ENCODE data around the gene CADM2. TPM values are rescaled to one million over a fixed set of nuclear protein-coding genes. Genes with fewer than 3 reads are reported as not detected.

The CADM2 gene
- total and polyA plus RNA-seq, 2 experiments from 2014 or later, result 13.3 to 47.5 TPM

- TF ChIP-seq, protein P1, sequence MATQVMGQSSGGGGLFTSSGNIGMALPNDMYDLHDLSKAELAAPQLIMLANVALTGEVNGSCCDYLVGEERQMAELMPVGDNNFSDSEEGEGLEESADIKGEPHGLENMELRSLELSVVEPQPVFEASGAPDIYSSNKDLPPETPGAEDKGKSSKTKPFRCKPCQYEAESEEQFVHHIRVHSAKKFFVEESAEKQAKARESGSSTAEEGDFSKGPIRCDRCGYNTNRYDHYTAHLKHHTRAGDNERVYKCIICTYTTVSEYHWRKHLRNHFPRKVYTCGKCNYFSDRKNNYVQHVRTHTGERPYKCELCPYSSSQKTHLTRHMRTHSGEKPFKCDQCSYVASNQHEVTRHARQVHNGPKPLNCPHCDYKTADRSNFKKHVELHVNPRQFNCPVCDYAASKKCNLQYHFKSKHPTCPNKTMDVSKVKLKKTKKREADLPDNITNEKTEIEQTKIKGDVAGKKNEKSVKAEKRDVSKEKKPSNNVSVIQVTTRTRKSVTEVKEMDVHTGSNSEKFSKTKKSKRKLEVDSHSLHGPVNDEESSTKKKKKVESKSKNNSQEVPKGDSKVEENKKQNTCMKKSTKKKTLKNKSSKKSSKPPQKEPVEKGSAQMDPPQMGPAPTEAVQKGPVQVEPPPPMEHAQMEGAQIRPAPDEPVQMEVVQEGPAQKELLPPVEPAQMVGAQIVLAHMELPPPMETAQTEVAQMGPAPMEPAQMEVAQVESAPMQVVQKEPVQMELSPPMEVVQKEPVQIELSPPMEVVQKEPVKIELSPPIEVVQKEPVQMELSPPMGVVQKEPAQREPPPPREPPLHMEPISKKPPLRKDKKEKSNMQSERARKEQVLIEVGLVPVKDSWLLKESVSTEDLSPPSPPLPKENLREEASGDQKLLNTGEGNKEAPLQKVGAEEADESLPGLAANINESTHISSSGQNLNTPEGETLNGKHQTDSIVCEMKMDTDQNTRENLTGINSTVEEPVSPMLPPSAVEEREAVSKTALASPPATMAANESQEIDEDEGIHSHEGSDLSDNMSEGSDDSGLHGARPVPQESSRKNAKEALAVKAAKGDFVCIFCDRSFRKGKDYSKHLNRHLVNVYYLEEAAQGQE (IDR thresholded peaks at IDR 0.05; ENCODE audit: unreplicated experiment), result no peak
- TF ChIP-seq ETS1 (IDR thresholded peaks at IDR 0.05), result no peak
These were observed 47.2 kb downstream of the CADM2 start (continued) for GRCh38 chr3:85005946-85006345.

DNA sequence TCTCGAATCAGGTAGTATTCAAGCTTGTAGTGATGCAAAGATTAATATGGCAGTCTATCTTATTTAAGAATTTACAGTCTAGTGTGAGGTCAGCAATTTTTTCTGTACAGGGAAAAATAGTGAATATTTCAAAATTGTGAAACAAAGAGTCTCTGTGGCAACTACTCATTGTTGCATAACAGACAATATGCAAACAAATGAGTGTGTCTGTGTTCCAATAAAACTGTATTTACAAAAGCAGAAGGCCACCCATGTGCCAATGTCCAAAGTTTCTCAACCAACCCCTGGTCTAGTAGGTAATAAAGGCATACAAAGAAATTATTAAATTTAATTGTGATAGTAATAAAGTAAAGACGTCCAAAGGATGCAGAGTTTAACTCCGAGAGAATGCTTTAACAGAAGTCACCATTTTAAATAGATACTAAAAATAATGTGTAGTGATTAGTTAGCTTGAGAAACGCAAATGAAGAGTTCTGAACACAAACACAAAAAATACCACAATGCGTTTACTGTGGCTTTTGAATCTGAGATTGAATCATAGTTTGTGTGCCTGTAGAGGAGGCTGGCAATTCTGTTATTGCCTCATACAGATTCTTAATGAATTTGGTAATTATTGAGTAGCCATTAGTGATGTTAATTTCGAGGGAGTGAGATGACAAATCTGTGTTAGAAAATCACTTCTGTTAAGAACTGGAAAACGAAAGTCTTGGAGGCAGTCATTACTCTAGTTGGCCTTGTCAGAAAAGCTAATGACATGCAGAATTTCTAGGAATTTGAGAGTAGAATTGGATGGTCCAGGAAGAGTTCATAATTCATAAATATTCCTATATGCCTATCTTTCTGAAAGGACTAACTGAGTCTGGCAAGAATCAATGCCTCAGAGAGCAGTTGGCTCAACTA is 48.7 kb downstream of the CADM2 start:
- Mint-ChIP-seq H3K4me3 (no peak overlapping the region), H3K4me1 (peaks cover 17% of the 10 kb centered on the region; the same call in 2 of the 3 replicates), H3K27me3 (ENCODE audit: insufficient read depth, low read depth, poor library complexity) (no peaks in the 10 kb centered on the region), H3K36me3 (ENCODE audit: low read depth) (no peaks in the 10 kb centered on the region), H3K9me3 (no peaks in the 10 kb centered on the region), H3K27ac (no peak overlapping the region; the same call in 1 of the 2 replicates)
- ATAC-seq (no peak), DNase-seq (ENCODE audit: low spot score) (no peak)
- H3K27me3 ChIP-seq (ENCODE audit: insufficient read depth), result no peaks in the 10 kb centered on the region
- no peak overlapping the region for H3K4me2 ChIP-seq
- H3K9me2 ChIP-seq (ENCODE audit: insufficient read depth), result no peaks in the 10 kb centered on the region
- no peaks in the 10 kb centered on the region for H3K79me2 ChIP-seq (replicated peaks; ENCODE audit: insufficient read depth)
- H3F3A ChIP-seq (replicated peaks; ENCODE audit: low read depth), result no peaks in the 10 kb centered on the region
- no peak for TF ChIP-seq ZNF331 (CRISPR knock-in tag; IDR thresholded peaks at IDR 0.05; ENCODE audit: low read depth)
- no peaks in the 10 kb centered on the region for H3K36me3 ChIP-seq (ENCODE audit: insufficient read depth)
- H3K27ac ChIP-seq (ENCODE audit: low read depth), result no peak overlapping the region
- H2AFZ ChIP-seq, result no peak overlapping the region
- peaks cover 21% of the 10 kb centered on the region for H3K4me1 ChIP-seq (ENCODE audit: insufficient read depth)
- H4K20me1 ChIP-seq (replicated peaks; ENCODE audit: insufficient read depth), result no peaks in the 10 kb centered on the region
- no peak overlapping the region for H3K4me3 ChIP-seq

DNA sequence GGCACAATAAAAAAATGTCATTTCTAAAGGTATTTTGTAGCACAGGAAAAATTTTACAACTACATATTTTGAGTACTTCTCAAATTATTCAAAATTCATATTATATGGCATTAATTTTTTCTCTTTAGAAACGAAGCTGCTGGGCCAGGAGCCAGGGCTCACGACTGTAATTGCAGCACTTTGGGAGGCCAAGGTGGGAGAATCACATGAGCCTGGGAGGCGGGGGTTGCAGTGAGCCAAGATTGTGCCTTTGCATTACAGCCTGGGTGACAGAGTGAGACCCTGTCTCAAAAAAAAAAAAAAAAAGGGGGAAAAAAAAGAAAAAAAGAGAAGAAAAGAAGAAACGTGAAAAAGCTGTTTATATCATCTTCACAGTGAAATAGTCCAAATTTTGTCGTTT is 62.0 kb downstream of the CADM2 start:
- H3K9me2 ChIP-seq (ENCODE audit: insufficient read depth), result no peaks in the 10 kb centered on the region
- Mint-ChIP-seq H3K27ac (peak overlapping the region; percentile 75; the same call in 1 of the 2 replicates), H3K9me3 (no peaks in the 10 kb centered on the region), H3K36me3 (ENCODE audit: low read depth) (no peaks in the 10 kb centered on the region), H3K27me3 (ENCODE audit: insufficient read depth, low read depth, poor library complexity) (peaks cover 4% of the 10 kb centered on the region), H3K4me3 (no peak overlapping the region), H3K4me1 (peaks cover 35% of the 10 kb centered on the region)
- H3K4me1 ChIP-seq (ENCODE audit: insufficient read depth), result peaks cover 24% of the 10 kb centered on the region
- no peak overlapping the region for H3K27ac ChIP-seq (ENCODE audit: low read depth)
- H3K4me3 ChIP-seq, result no peak overlapping the region
- H3K79me2 ChIP-seq (replicated peaks; ENCODE audit: insufficient read depth), result no peaks in the 10 kb centered on the region
- no peaks in the 10 kb centered on the region for H3K36me3 ChIP-seq (ENCODE audit: insufficient read depth)
- no peak overlapping the region for H2AFZ ChIP-seq
- no peaks in the 10 kb centered on the region for H3K27me3 ChIP-seq (ENCODE audit: insufficient read depth)
- no peaks in the 10 kb centered on the region for H4K20me1 ChIP-seq (replicated peaks; ENCODE audit: insufficient read depth)
- H3F3A ChIP-seq (replicated peaks; ENCODE audit: low read depth), result no peaks in the 10 kb centered on the region
- DNase-seq (ENCODE audit: low spot score) (no peak), ATAC-seq (peak; percentile 43; the same call in 2 of the 3 replicates)
- no peak overlapping the region for H3K4me2 ChIP-seq
- no peak for TF ChIP-seq POLR2AphosphoS5 (IDR thresholded peaks at IDR 0.05; ENCODE audit: low read depth)
- TF ChIP-seq ZNF331 (CRISPR knock-in tag; IDR thresholded peaks at IDR 0.05; ENCODE audit: low read depth), result no peak
- TF ChIP-seq, protein P1 (IDR thresholded peaks at IDR 0.05; ENCODE audit: unreplicated experiment), result no peak
- TF ChIP-seq, protein P2, sequence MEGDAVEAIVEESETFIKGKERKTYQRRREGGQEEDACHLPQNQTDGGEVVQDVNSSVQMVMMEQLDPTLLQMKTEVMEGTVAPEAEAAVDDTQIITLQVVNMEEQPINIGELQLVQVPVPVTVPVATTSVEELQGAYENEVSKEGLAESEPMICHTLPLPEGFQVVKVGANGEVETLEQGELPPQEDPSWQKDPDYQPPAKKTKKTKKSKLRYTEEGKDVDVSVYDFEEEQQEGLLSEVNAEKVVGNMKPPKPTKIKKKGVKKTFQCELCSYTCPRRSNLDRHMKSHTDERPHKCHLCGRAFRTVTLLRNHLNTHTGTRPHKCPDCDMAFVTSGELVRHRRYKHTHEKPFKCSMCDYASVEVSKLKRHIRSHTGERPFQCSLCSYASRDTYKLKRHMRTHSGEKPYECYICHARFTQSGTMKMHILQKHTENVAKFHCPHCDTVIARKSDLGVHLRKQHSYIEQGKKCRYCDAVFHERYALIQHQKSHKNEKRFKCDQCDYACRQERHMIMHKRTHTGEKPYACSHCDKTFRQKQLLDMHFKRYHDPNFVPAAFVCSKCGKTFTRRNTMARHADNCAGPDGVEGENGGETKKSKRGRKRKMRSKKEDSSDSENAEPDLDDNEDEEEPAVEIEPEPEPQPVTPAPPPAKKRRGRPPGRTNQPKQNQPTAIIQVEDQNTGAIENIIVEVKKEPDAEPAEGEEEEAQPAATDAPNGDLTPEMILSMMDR (conservative IDR thresholded peaks at IDR 0.05; ENCODE audit: low read depth in 2 of 2), result no peak
- TF ChIP-seq NANOG (IDR thresholded peaks at IDR 0.05; ENCODE audit: borderline replicate concordance), result no peak
- no peak for TF ChIP-seq ETS1 (IDR thresholded peaks at IDR 0.05)
- TF ChIP-seq EZH2 (IDR thresholded peaks at IDR 0.05; ENCODE audit: low read depth, unreplicated experiment), result no peak
- TF ChIP-seq ZNF114 (CRISPR knock-in tag; IDR thresholded peaks at IDR 0.05), result no peak
- no peak for TF ChIP-seq EZH2phosphoT487 (IDR thresholded peaks at IDR 0.05; ENCODE audit: unreplicated experiment)
